MM.1S (cell line): ENCODE results near the gene CCDC88C.

Source experiments
- CTCF ChIP-seq: fragments of 300-600 bp; sonication (generic); IDR thresholded peaks from 2 replicates; pipeline ENCODE4 v1.5.1; 2016; ENCODE audit warnings: antibody characterized with exemption, low read length, mixed read lengths
- EZH2 ChIP-seq: fragments of 300-600 bp; sonication (generic); optimal IDR thresholded peaks from 2 replicates; pipeline ENCODE3; 2017; ENCODE audit warnings: low read depth, mild to moderate bottlenecking, antibody characterized with exemption, low read length, mixed read lengths

- TF ChIP-seq CTCF (no peak), EZH2 (no peak)
These were observed 109.3 kb downstream of the CCDC88C start for GRCh38 chr14:91308337-91308736.
